Right renal cortex interstitium (tissue), 3 donors: ENCODE data around the gene SHH. TPM values are rescaled to one million over a fixed set of nuclear protein-coding genes. Genes with fewer than 3 reads are reported as not detected.

Source experiments
- DNase-seq, 3 donors: peaks; one replicate each; pipeline ENCODE4 v3.0.0-alpha.2; 2013; ENCODE audit warnings: low read depth in 3 of 3, low spot score in 2 of 3
- polyA plus RNA-seq, 3 donors: library from polyadenylated mRNA; unstranded; fragments of 120-200 nt; gene quantifications; one replicate each; pipeline ENCODE4 v1.2.1, GENCODE V29; 2013; ENCODE audit not compliant: insufficient read length in 3 of 3

SHH gene
- polyA plus RNA-seq, 3 donors: 1.3 to 3.1 (median 2.7) TPM

GRCh38 chr7:155807789-155808548 lies 4.3 kb downstream of the SHH start:
- no peak for DNase-seq

GRCh38 chr7:155807065-155807671 lies 5.1 kb downstream of the SHH start:
- no peak for DNase-seq

- no peak for DNase-seq
These were observed 6.0 kb downstream of the SHH start for GRCh38 chr7:155806096-155806871.

- DNase-seq: no peak
These were observed 6.5 kb downstream of the SHH start for GRCh38 chr7:155805826-155806095.

- DNase-seq: no peak
These were observed 7.1 kb downstream of the SHH start for GRCh38 chr7:155804897-155805825.

GRCh38 chr7:155804431-155804831 lies 7.8 kb downstream of the SHH start:
- no peak for DNase-seq

- DNase-seq: no peak
These were observed 8.6 kb downstream of the SHH start for GRCh38 chr7:155803418-155804376.

GRCh38 chr7:155802906-155803417 lies 9.3 kb downstream of the SHH start:
- no peak for DNase-seq

GRCh38 chr7:155802291-155802690 lies 10.0 kb downstream of the SHH start:
- no peak for DNase-seq

GRCh38 chr7:155800741-155801267 lies 11.5 kb downstream of the SHH start:
- no peak for DNase-seq

GRCh38 chr7:155800301-155800700 lies 12.0 kb downstream of the SHH start:
- DNase-seq: no peak

GRCh38 chr7:155799514-155799913 lies 12.7 kb downstream of the SHH start:
- DNase-seq: no peak

- DNase-seq: no peak
These were observed 13.4 kb downstream of the SHH start for GRCh38 chr7:155798673-155799439.

GRCh38 chr7:155797262-155798250 lies 14.7 kb downstream of the SHH start:
- no peak for DNase-seq

GRCh38 chr7:155796381-155797261 lies 15.6 kb downstream of the SHH start:
- no peak for DNase-seq

- DNase-seq: no peak
These were observed 16.3 kb downstream of the SHH start for GRCh38 chr7:155795951-155796350.
